GM19099 (cell line): ENCODE data around the gene TNFSF4.

Experiments
- POLR2A ChIP-seq: IDR thresholded peaks from 3 replicates; pipeline ENCODE4 v1.6.1; 2011; ENCODE audit warnings: low read depth; ENCODE audit not compliant: insufficient read length; ENCODE audit errors: extremely low read depth

TNFSF4 gene

GRCh38 chr1:173187671-173188237, 19.4 kb downstream of the TNFSF4 start:
- no peak for TF ChIP-seq POLR2A

- TF ChIP-seq POLR2A: no peak
Measured at GRCh38 chr1:173181791-173182190, 25.3 kb downstream of the TNFSF4 start.

GRCh38 chr1:173176246-173176645, 30.9 kb downstream of the TNFSF4 start:
- TF ChIP-seq POLR2A: no peak

DNA sequence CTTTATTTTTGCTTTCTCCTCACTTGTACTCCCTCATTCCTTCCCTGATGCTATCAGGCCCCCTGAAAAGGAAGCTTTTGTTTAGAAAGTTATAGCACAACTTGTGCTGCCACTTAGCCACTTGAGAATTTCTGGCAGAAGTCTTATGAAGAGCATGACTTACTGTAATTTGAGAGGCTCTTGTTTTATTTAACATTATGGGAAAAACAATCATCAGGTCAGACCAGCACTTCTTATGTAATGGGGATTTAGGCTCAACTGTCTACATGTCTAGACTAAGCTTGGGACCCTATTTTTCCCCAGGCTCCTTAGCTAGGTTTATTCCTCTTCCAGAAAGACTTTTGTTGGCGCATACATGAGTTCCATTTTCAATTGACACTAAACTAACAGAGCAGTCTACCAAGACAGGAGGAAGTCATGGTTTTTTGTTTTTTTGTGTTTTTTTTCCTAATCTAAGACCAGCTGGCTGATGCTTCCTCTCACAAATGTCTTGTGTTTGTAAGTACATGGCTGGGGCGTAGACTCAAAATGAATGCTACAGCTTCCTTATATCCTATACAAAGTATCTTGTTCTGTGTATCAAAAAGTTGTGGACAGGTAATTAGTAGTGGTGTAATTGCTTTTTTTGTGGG, 31.5 kb downstream of the TNFSF4 start:
- no peak for TF ChIP-seq POLR2A

GRCh38 chr1:173173388-173173787, 33.7 kb downstream of the TNFSF4 start:
- TF ChIP-seq POLR2A: no peak

DNA sequence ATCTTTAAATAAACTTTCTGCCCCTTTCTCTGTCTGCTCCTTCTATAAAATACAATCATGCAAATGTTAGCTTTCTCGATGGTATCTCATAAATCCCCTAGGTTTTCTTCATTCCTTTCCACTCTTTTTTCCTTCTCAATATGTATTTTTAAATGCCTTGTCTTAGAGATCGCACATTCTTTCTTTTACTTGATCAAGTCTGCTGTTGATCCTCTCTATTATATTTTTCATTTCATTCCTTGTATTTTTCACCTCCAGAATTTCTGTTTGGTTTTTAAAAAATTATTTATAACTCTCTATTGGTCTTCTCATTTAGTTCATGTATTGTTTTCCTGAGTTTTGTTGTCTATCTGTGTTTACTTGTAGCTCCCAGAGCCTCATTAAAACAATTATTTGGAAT, 36.0 kb downstream of the TNFSF4 start:
- no peak for TF ChIP-seq POLR2A

- TF ChIP-seq POLR2A: no peak
Measured at GRCh38 chr1:173168941-173169340, 38.2 kb downstream of the TNFSF4 start.

DNA sequence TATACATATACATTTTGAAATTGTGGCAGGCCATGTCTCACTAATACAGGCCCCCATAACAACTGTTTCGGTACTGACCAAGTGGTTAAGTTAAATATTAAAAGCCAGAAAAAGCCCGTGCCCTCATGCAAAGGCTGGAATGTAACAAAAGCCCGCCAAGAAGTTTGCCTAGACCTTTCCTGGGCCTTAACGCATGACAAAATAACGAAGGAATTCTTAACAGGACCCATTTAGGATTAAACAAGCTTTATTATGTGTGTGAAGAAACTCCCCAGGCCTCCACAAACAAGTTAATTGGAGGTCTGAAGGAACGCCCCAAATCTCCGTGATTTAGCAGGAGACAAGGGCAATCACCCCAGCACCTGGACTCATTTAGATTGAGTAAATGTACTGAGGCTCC, 42.4 kb downstream of the TNFSF4 start:
- no peak for TF ChIP-seq POLR2A

DNA sequence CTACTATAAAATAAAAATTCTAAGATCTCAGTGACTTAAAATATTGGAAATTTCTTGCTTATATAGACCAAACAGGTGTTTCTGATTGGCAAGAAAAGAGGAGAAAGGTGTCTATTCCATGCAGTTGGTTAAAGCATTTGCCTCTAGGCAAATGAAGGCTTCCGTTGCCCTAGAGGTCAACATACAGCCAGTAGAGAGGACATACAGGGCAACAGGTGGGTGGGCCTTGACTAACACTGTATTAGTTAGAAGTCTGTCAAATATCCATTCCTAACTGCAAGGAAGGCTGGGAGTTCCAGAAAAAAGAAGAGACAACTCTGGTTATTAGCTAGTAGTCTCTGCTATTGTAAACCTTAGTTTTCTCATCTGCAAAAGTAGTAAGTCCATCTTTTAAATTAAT, 43.0 kb downstream of the TNFSF4 start:
- no peak for TF ChIP-seq POLR2A

- no peak for TF ChIP-seq POLR2A
Measured at GRCh38 chr1:173163222-173163621, 43.9 kb downstream of the TNFSF4 start.

DNA sequence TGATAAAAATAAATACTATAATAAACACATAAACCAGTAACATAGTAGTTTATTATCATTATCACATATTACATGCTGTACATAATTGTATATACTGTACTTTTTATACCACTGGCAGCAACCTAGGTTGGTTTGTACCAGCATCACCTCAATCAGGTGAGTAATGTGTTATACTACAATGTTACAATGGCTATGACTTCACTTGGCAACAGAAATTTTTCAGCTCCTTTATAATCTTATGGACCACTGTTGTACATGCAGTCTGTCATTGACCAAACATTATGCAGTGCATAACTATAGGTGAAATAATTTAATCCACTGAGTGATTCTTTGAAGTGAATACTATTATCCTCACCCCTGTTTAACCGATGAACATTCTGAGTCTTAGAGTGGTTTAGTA, 44.5 kb downstream of the TNFSF4 start:
- no peak for TF ChIP-seq POLR2A

- no peak for TF ChIP-seq POLR2A
Measured at GRCh38 chr1:173161510-173162221, 45.5 kb downstream of the TNFSF4 start.

DNA sequence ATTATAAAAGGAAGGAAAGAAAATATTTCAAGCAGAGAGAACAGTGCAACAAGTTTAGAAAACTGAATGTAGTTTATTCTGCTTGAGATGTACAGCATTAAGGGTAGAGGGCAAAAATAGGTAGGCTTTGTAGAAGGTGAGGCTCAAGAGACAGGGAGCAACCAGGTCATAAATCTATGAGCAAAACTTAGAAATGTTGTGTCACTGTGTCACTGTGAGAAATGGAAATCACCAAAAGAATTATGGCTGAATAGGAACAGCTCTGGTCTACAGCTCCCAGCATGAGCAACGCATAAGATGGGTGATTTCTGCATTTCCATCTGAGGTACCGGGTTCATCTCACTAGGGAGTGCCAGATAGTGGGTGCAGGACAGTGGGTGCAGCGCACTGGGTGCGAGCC, 53.6 kb downstream of the TNFSF4 start:
- TF ChIP-seq POLR2A: no peak

DNA sequence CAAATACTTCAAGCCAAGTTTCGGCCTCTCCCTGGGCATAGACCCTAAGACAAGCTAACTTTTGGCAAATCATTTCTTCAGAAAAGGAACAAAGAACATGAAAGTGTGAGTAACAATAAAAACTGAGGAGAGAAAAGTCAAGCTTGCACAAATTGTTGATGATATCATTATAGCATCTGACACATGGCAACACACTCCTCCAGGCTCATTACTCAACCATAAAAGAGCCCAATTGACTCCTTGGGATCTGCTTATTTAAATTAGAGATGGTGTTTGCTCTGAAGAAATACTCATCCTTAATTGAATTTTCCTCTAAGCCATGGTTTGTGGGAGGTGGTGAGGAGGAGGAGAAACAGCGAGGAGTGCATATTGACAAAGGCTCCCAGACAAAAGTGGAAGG, 54.5 kb downstream of the TNFSF4 start:
- no peak for TF ChIP-seq POLR2A

DNA sequence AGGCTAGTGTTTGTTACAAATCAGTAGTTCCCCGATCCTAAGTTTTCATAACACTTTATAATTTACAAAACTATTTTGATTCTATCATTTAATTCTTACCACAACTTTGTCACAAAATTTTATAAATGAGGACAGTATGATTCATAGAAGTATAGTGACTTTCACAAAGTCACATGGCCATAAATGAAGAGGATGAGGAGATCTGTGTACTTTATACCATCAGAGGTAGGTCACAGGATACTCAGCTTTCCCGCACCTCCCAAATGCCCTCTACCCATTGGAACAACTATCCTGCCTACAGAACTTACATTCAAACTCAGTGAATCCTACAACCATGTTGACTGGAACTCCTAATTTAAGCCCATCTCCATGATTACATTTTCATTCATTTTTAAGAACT, 56.3 kb downstream of the TNFSF4 start:
- no peak for TF ChIP-seq POLR2A

DNA sequence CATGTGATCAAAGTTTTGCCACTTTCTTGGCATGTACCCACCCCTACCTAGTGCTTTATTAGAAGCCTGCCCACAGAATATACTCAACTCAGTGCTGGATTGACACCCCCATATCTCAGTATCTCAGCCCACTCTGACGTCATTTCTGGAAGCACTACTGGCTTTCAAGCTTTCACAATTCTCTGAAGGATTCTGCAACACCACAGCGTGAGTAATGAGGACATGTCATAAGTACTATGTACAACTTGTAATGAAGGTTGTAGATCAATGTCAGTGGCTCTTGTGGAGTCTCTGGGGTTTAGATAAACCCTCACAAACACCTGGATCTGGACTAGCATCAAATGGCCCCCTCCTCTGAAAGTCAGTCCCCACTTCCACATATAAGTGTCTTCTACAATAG, 57.2 kb downstream of the TNFSF4 start:
- TF ChIP-seq POLR2A: no peak
